ENCODE results near the gene BMAL2.

The BMAL2 gene

GRCh38 chr12:27324530-27324929 lies 8.1 kb upstream of the BMAL2 start:
- H3K4me3 ChIP-seq (ENCODE audit: insufficient read length, low read depth), result no peak overlapping the region
- no peak for DNase-seq (ENCODE audit: low read depth, low spot score)
- no peaks in the 10 kb centered on the region for H3K9me3 ChIP-seq (ENCODE audit: insufficient read depth, low read length)
- H3K9ac ChIP-seq (ENCODE audit: insufficient read length, low read depth), result no peak overlapping the region
- H3K36me3 ChIP-seq (ENCODE audit: insufficient read depth, insufficient read length, low read length), result peaks cover 21% of the 10 kb centered on the region
- peaks cover 3% of the 10 kb centered on the region for H3K4me1 ChIP-seq (ENCODE audit: insufficient read depth, insufficient read length)
- no peaks in the 10 kb centered on the region for H3K27me3 ChIP-seq (ENCODE audit: insufficient read depth, insufficient read length)
- TF ChIP-seq YY1 (IDR thresholded peaks at IDR 0.05; ENCODE audit: insufficient read depth, insufficient read length) (no peak), ZNF274 (IDR thresholded peaks at IDR 0.05; ENCODE audit: low read depth, low read length) (no peak), SUZ12 (IDR thresholded peaks at IDR 0.05; ENCODE audit: extremely low read depth, insufficient read depth, insufficient read length) (no peak)

DNA sequence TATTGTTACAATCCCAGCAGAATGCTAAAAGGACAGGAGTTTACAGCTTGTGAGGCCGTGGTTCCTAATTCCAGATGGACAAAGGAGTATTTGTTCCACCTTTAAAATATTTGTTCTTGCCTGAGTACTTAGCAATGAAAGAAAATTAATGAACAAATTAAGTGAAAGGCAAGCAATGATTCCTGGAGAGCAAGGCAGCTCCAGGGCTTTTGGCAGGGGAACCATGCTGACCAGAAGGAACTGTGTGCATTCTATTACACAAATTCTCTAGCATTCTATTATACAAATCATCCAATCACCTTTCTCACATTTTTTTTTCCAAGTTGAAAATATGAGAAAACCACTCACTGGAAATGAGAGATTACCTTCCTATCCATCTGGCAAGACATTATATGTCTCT lies 1.8 kb upstream of the BMAL2 start:
- no peak for TF ChIP-seq ZNF274 (IDR thresholded peaks at IDR 0.05; ENCODE audit: low read depth, low read length)
- no peak for TF ChIP-seq YY1 (IDR thresholded peaks at IDR 0.05; ENCODE audit: insufficient read depth, insufficient read length)
- TF ChIP-seq SUZ12 (IDR thresholded peaks at IDR 0.05; ENCODE audit: extremely low read depth, insufficient read depth, insufficient read length), result no peak

DNA sequence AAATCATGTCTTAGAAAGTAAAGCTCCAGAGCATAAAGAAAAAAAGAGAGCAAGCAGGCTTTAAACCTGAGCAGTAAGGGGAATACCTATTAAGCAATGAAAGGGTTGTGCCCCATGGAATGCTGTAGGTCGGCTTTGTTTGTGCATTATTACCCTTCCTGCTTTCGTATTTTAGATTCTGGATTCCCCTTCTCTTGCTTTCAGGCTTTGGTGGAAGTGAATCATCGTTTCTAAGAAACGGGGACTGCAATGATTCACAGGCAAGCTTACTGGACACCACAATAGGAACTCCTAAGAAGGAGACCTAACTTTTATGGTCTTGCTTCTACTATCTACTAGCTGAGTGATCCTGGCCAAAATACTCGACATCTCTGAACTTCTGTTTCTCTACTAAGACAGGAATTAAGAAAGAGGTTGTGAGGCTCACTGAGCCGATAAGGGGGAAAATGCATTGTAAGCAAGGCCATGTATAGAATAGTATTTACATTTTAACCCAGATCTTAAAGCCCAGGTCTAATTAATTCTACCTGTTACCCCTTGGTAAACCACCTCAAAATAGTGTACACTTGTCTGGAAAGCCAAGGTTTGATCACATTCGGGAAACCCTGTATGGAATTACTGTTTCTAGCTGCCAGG lies 1.2 kb upstream of the BMAL2 start:
- H3K9ac ChIP-seq (ENCODE audit: insufficient read length, low read depth), result no peak overlapping the region
- no peak overlapping the region for H3K4me3 ChIP-seq (ENCODE audit: insufficient read length, low read depth)
- H3K27me3 ChIP-seq (ENCODE audit: insufficient read depth, insufficient read length), result peaks cover 57% of the 10 kb centered on the region
- no peaks in the 10 kb centered on the region for H3K9me3 ChIP-seq (ENCODE audit: insufficient read depth, low read length)
- no peak for DNase-seq (ENCODE audit: low read depth, low spot score)
- no peak for TF ChIP-seq YY1 (IDR thresholded peaks at IDR 0.05; ENCODE audit: insufficient read depth, insufficient read length)
- no peak for TF ChIP-seq SUZ12 (IDR thresholded peaks at IDR 0.05; ENCODE audit: extremely low read depth, insufficient read depth, insufficient read length)
- no peak for TF ChIP-seq ZNF274 (IDR thresholded peaks at IDR 0.05; ENCODE audit: low read depth, low read length)
- H3K4me1 ChIP-seq (ENCODE audit: insufficient read depth, insufficient read length), result no peaks in the 10 kb centered on the region
- H3K36me3 ChIP-seq (ENCODE audit: insufficient read depth, insufficient read length, low read length), result peaks cover 2% of the 10 kb centered on the region

More for the DNA sequence above, 1.8 kb upstream of the BMAL2 start:
- H3K4me1 ChIP-seq (ENCODE audit: insufficient read depth, insufficient read length), result no peaks in the 10 kb centered on the region
- H3K36me3 ChIP-seq (ENCODE audit: insufficient read depth, insufficient read length, low read length), result peaks cover 2% of the 10 kb centered on the region
- H3K27me3 ChIP-seq (ENCODE audit: insufficient read depth, insufficient read length), result peaks cover 53% of the 10 kb centered on the region
- no peaks in the 10 kb centered on the region for H3K9me3 ChIP-seq (ENCODE audit: insufficient read depth, low read length)
- no peak for DNase-seq (ENCODE audit: low read depth, low spot score)
- no peak overlapping the region for H3K9ac ChIP-seq (ENCODE audit: insufficient read length, low read depth)
- no peak overlapping the region for H3K4me3 ChIP-seq (ENCODE audit: insufficient read length, low read depth)

- TF ChIP-seq SUZ12 (IDR thresholded peaks at IDR 0.05; ENCODE audit: extremely low read depth, insufficient read depth, insufficient read length) (no peak), ZNF274 (IDR thresholded peaks at IDR 0.05; ENCODE audit: low read depth, low read length) (no peak), YY1 (IDR thresholded peaks at IDR 0.05; ENCODE audit: insufficient read depth, insufficient read length) (no peak)
- Histone ChIP-seq H3K4me3 (ENCODE audit: insufficient read length, low read depth) (peak overlapping the region; percentile 72), H3K9ac (ENCODE audit: insufficient read length, low read depth) (peak overlapping the region; percentile 58), H3K9me3 (ENCODE audit: insufficient read depth, low read length) (no peaks in the 10 kb centered on the region), H3K27me3 (ENCODE audit: insufficient read depth, insufficient read length) (peaks cover 57% of the 10 kb centered on the region), H3K36me3 (ENCODE audit: insufficient read depth, insufficient read length, low read length) (no peaks in the 10 kb centered on the region), H3K4me1 (ENCODE audit: insufficient read depth, insufficient read length) (no peaks in the 10 kb centered on the region)
- DNase-seq (ENCODE audit: low read depth, low spot score), result no peak
Measured at GRCh38 chr12:27331927-27332324, 710 bp upstream of the BMAL2 start.

GRCh38 chr12:27332407-27332713 lies 276 bp upstream of the BMAL2 start:
- Histone ChIP-seq H3K9me3 (ENCODE audit: insufficient read depth, low read length) (no peaks in the 10 kb centered on the region), H3K36me3 (ENCODE audit: insufficient read depth, insufficient read length, low read length) (no peaks in the 10 kb centered on the region), H3K4me1 (ENCODE audit: insufficient read depth, insufficient read length) (no peaks in the 10 kb centered on the region), H3K4me3 (ENCODE audit: insufficient read length, low read depth) (peak overlapping the region; percentile 72), H3K9ac (ENCODE audit: insufficient read length, low read depth) (peak overlapping the region; percentile 58), H3K27me3 (ENCODE audit: insufficient read depth, insufficient read length) (peaks cover 57% of the 10 kb centered on the region)
- DNase-seq (ENCODE audit: low read depth, low spot score), result no peak
- no peak for TF ChIP-seq SUZ12 (IDR thresholded peaks at IDR 0.05; ENCODE audit: extremely low read depth, insufficient read depth, insufficient read length)

DNA sequence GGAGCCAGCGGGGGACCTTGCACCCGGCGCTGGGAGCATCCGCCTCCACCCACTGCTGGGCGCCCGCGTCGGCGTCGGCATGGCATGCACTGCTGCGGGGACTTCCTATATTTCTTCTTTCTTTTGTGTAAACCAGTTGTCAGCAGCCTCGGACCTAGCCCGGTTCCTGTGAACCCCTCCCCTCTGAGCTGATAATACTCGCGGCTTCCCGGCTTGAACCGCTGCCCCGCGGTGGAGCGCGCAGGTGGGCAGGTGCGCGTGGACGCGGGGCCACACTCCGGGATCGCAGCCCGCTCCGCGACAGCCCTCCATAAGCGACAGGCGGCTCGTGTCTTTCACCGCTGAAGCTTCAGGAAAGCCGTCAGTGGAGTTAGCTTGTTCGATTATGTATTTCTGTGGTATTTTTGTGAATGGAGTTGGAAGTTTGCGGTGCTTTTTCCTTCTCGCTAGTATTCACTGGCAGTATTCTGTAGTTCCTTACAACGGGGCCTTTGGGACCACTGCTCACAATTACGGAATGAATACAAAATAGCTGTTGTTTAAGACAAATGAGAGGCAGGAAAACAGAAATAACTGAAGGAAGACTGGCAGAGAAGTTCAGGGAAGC lies 870 bp downstream of the BMAL2 start:
- no peaks in the 10 kb centered on the region for H3K36me3 ChIP-seq (ENCODE audit: insufficient read depth, insufficient read length, low read length)
- H3K4me1 ChIP-seq (ENCODE audit: insufficient read depth, insufficient read length), result no peaks in the 10 kb centered on the region
- TF ChIP-seq ZNF274 (IDR thresholded peaks at IDR 0.05; ENCODE audit: low read depth, low read length) (no peak), SUZ12 (IDR thresholded peaks at IDR 0.05; ENCODE audit: extremely low read depth, insufficient read depth, insufficient read length) (peak; percentile 77)
- no peak for DNase-seq (ENCODE audit: low read depth, low spot score)
- H3K9ac ChIP-seq (ENCODE audit: insufficient read length, low read depth), result peak overlapping the region; percentile 80
- peaks cover 57% of the 10 kb centered on the region for H3K27me3 ChIP-seq (ENCODE audit: insufficient read depth, insufficient read length)
- peak overlapping the region; percentile 72 for H3K4me3 ChIP-seq (ENCODE audit: insufficient read length, low read depth)
- no peaks in the 10 kb centered on the region for H3K9me3 ChIP-seq (ENCODE audit: insufficient read depth, low read length)

GRCh38 chr12:27334042-27334720 lies 1.5 kb downstream of the BMAL2 start:
- Histone ChIP-seq H3K27me3 (ENCODE audit: insufficient read depth, insufficient read length) (peaks cover 57% of the 10 kb centered on the region), H3K36me3 (ENCODE audit: insufficient read depth, insufficient read length, low read length) (no peaks in the 10 kb centered on the region), H3K9ac (ENCODE audit: insufficient read length, low read depth) (peak overlapping the region; percentile 80), H3K4me1 (ENCODE audit: insufficient read depth, insufficient read length) (no peaks in the 10 kb centered on the region), H3K4me3 (ENCODE audit: insufficient read length, low read depth) (peak overlapping the region; percentile 72), H3K9me3 (ENCODE audit: insufficient read depth, low read length) (no peaks in the 10 kb centered on the region)
- no peak for TF ChIP-seq ZNF274 (IDR thresholded peaks at IDR 0.05; ENCODE audit: low read depth, low read length)
- no peak for TF ChIP-seq YY1 (IDR thresholded peaks at IDR 0.05; ENCODE audit: insufficient read depth, insufficient read length)
- no peak for TF ChIP-seq SUZ12 (IDR thresholded peaks at IDR 0.05; ENCODE audit: extremely low read depth, insufficient read depth, insufficient read length)
- no peak for DNase-seq (ENCODE audit: low read depth, low spot score)

Measured in NT2/D1 (cell line).